Neural progenitor cell (in vitro differentiated cells): Measurements from ENCODE around the gene F11R. TPM values are rescaled to one million over a fixed set of nuclear protein-coding genes. Genes with fewer than 3 reads are reported as not detected.
"Not testable (repeated sequence)": the region's sequence is repeated elsewhere in the genome, so short reads cannot be mapped to it uniquely, and the experiment has no call there.

ENCODE experiments used
- DNase-seq: peaks from one replicate; pipeline ENCODE4 v3.0.0-alpha.2; 2016; ENCODE audit warnings: low spot score
- H2AFZ ChIP-seq: fragments of 200-600 bp; sonication (generic); replicated peaks from 2 replicates; pipeline ENCODE4 v1.6.1; 2016; ENCODE audit warnings: antibody characterized with exemption
- H3F3A ChIP-seq: fragments of 200-600 bp; sonication (generic); 2 replicates; pipeline ENCODE4 v1.6.1; 2016; ENCODE audit warnings: antibody characterized with exemption, low read depth
- H3K27ac ChIP-seq: fragments of 200-600 bp; sonication (generic); 2 replicates; pipeline ENCODE4 v1.5.1; 2016; ENCODE audit warnings: mild to moderate bottlenecking
- H3K27me3 ChIP-seq: fragments of 200-600 bp; sonication (generic); 2 replicates; pipeline ENCODE4 v1.6.1; 2016; ENCODE audit warnings: mild to moderate bottlenecking, moderate library complexity
- H3K36me3 ChIP-seq: fragments of 200-600 bp; sonication (generic); 2 replicates; pipeline ENCODE4 v1.5.1; 2016
- H3K4me1 ChIP-seq: fragments of 200-600 bp; sonication (generic); 2 replicates; pipeline ENCODE4 v1.6.1; 2016; ENCODE audit warnings: mixed run types
- H3K4me2 ChIP-seq: fragments of 200-600 bp; sonication (generic); 2 replicates; pipeline ENCODE4 v1.6.1; 2016
- H3K4me3 ChIP-seq: fragments of 200-600 bp; sonication (generic); 2 replicates; pipeline ENCODE4 v1.5.1; 2016
- H3K79me2 ChIP-seq: fragments of 200-600 bp; sonication (generic); 2 replicates; pipeline ENCODE4 v1.6.1; 2016; ENCODE audit warnings: low read depth
- H3K9ac ChIP-seq: fragments of 200-600 bp; sonication (generic); 2 replicates; pipeline ENCODE4 v1.6.1; 2016
- H3K9me3 ChIP-seq: fragments of 200-600 bp; sonication (generic); 2 replicates; pipeline ENCODE4 v1.5.1; 2016; ENCODE audit warnings: low read depth
- H4K20me1 ChIP-seq: fragments of 200-600 bp; sonication (generic); 2 replicates; pipeline ENCODE4 v1.6.1; 2016; ENCODE audit warnings: low read depth
- H3K27ac Mint-ChIP-seq: 3 replicates; pipeline ENCODE4 v1.8.0; 2021; ENCODE audit warnings: mixed read lengths
- H3K27me3 Mint-ChIP-seq: 2 replicates; pipeline ENCODE4 v1.8.0; 2022; ENCODE audit warnings: low read depth, mild to moderate bottlenecking, inconsistent platforms, moderate library complexity, mixed read lengths; ENCODE audit not compliant: insufficient read depth
- H3K36me3 Mint-ChIP-seq: 3 replicates; pipeline ENCODE4 v1.8.0; 2021; ENCODE audit warnings: mixed read lengths
- H3K4me1 Mint-ChIP-seq: 3 replicates; pipeline ENCODE4 v1.8.0; 2021; ENCODE audit warnings: mixed read lengths
- H3K4me3 Mint-ChIP-seq: 3 replicates; pipeline ENCODE4 v1.8.0; 2021; ENCODE audit warnings: mild to moderate bottlenecking, moderate library complexity, mixed read lengths
- H3K9me3 Mint-ChIP-seq: 3 replicates; pipeline ENCODE4 v1.8.0; 2020; ENCODE audit warnings: mixed read lengths
- CTCF ChIP-seq: fragments of 200-600 bp; sonication (generic); IDR thresholded peaks from 2 replicates; pipeline ENCODE4 v1.5.1; 2017; ENCODE audit warnings: antibody characterized with exemption, mild to moderate bottlenecking
- EZH2 ChIP-seq: fragments of 200-600 bp; sonication (generic); IDR thresholded peaks from 2 replicates; pipeline ENCODE4 v1.6.1; 2017; ENCODE audit warnings: antibody characterized with exemption, mild to moderate bottlenecking, moderate library complexity
- EZH2phosphoT487 ChIP-seq: fragments of 200-600 bp; sonication (generic); IDR thresholded peaks from 2 replicates; pipeline ENCODE4 v1.6.1; 2017; ENCODE audit warnings: antibody characterized with exemption
- total RNA-seq: library from RNA; depleted of rRNA; stranded (reverse); fragments of >200 nt; gene quantifications from 2 replicates; pipeline ENCODE4 v1.2.3, GENCODE V29; 2015; ENCODE audit warnings: low replicate concordance

F11R gene
- total RNA-seq, 1 donor from 2014 or later: 60.0 TPM

- Histone ChIP-seq H3K36me3 (no peaks in the 10 kb centered on the region), H4K20me1 (no peaks in the 10 kb centered on the region), H3K9me3 (no peaks in the 10 kb centered on the region), H3K4me3 (no peak overlapping the region), H3K27me3 (no peaks in the 10 kb centered on the region), H3K9ac (no peak overlapping the region), H3F3A (peaks cover 14% of the 10 kb centered on the region), H3K79me2 (no peaks in the 10 kb centered on the region), H3K4me2 (no peak overlapping the region), H3K27ac (no peak overlapping the region), H3K4me1 (no peaks in the 10 kb centered on the region), H2AFZ (no peak overlapping the region)
- TF ChIP-seq CTCF (no peak), EZH2phosphoT487 (no peak), EZH2 (no peak)
- Mint-ChIP-seq H3K9me3 (peaks cover 2% of the 10 kb centered on the region), H3K27me3 (peaks cover 6% of the 10 kb centered on the region), H3K27ac (no peak overlapping the region), H3K4me1 (peaks cover 9% of the 10 kb centered on the region), H3K4me3 (no peak overlapping the region), H3K36me3 (no peaks in the 10 kb centered on the region)
- DNase-seq: no peak
Measured at GRCh38 chr1:160993544-160994193, 27.3 kb downstream of the F11R start.

GRCh38 chr1:160992036-160992435 lies 28.9 kb downstream of the F11R start:
- H4K20me1 ChIP-seq, H3K4me3 Mint-ChIP-seq, H3K4me1 Mint-ChIP-seq, H3K27ac Mint-ChIP-seq, DNase-seq, H3K36me3 ChIP-seq, H3K9ac ChIP-seq, H3K36me3 Mint-ChIP-seq, H3K9me3 ChIP-seq, H3K9me3 Mint-ChIP-seq, H2AFZ ChIP-seq, H3K27ac ChIP-seq, H3K4me1 ChIP-seq, H3K4me3 ChIP-seq, H3K4me2 ChIP-seq, H3K27me3 Mint-ChIP-seq, H3K79me2 ChIP-seq, H3K27me3 ChIP-seq: not testable (repeated sequence)
- H3F3A ChIP-seq: peaks cover 20% of the 10 kb centered on the region

GRCh38 chr1:160987359-160988050 lies 33.4 kb downstream of the F11R start:
- Mint-ChIP-seq H3K4me1 (no peaks in the 10 kb centered on the region), H3K9me3 (peaks cover 5% of the 10 kb centered on the region), H3K36me3 (peaks cover 2% of the 10 kb centered on the region), H3K27me3 (peaks cover 11% of the 10 kb centered on the region), H3K4me3 (no peak overlapping the region), H3K27ac (no peak overlapping the region)
- no peak overlapping the region for H3K4me2 ChIP-seq
- H3K36me3 ChIP-seq: no peaks in the 10 kb centered on the region
- TF ChIP-seq EZH2phosphoT487: no peak
- TF ChIP-seq CTCF: no peak
- TF ChIP-seq EZH2: no peak
- peaks cover 32% of the 10 kb centered on the region for H3F3A ChIP-seq
- no peak overlapping the region for H3K27ac ChIP-seq
- no peak for DNase-seq
- no peaks in the 10 kb centered on the region for H3K79me2 ChIP-seq
- H3K27me3 ChIP-seq: peaks cover 12% of the 10 kb centered on the region
- H3K4me3 ChIP-seq: no peak overlapping the region
- no peaks in the 10 kb centered on the region for H3K9me3 ChIP-seq
- no peaks in the 10 kb centered on the region for H4K20me1 ChIP-seq
- no peak overlapping the region for H2AFZ ChIP-seq
- no peaks in the 10 kb centered on the region for H3K4me1 ChIP-seq
- no peak overlapping the region for H3K9ac ChIP-seq

- Mint-ChIP-seq H3K36me3 (peaks cover 2% of the 10 kb centered on the region), H3K4me3 (no peak overlapping the region), H3K27ac (no peak overlapping the region), H3K4me1 (peaks cover 7% of the 10 kb centered on the region), H3K9me3 (peaks cover 13% of the 10 kb centered on the region), H3K27me3 (peaks cover 29% of the 10 kb centered on the region)
- Histone ChIP-seq H3K27me3 (peaks cover 30% of the 10 kb centered on the region), H4K20me1 (no peaks in the 10 kb centered on the region), H3K9me3 (no peaks in the 10 kb centered on the region), H2AFZ (no peak overlapping the region), H3K4me2 (no peak overlapping the region), H3K4me1 (peaks cover 13% of the 10 kb centered on the region), H3K9ac (no peak overlapping the region), H3K36me3 (no peaks in the 10 kb centered on the region), H3F3A (peaks cover 48% of the 10 kb centered on the region), H3K79me2 (no peaks in the 10 kb centered on the region), H3K4me3 (no peak overlapping the region), H3K27ac (no peak overlapping the region)
- TF ChIP-seq CTCF: no peak
- no peak for DNase-seq
Measured at GRCh38 chr1:160985723-160986122, 35.2 kb downstream of the F11R start.
